ENCODE results near the gene KIF23. TPM values are rescaled to one million over a fixed set of nuclear protein-coding genes. Genes with fewer than 3 reads are reported as not detected.
A peak's percentile ranks its signal among the peaks of the same experiment; 100 is the strongest.

Gene KIF23
- total RNA-seq, 1 donor from 2014 or later, result 8.6 TPM

DNA sequence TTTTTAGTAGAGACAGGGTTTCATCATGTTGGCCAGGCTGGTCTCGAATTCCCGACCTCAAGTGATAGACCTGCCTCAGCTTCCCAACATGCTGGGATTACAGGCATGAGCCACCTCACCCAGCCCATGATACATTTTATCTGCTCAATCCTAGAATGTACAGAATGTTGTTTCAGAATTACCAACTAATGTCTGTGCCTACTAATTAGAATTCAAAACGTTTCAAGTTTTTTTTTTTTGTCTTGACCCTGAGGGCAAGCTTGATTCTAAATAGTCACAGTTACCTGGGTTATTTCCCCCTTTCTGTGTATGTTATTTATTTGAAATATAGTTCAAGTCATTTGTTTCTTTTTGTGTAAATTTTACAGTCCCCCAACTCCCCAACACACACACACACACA is 5.3 kb upstream of the KIF23 start:
- TF ChIP-seq, protein P1, sequence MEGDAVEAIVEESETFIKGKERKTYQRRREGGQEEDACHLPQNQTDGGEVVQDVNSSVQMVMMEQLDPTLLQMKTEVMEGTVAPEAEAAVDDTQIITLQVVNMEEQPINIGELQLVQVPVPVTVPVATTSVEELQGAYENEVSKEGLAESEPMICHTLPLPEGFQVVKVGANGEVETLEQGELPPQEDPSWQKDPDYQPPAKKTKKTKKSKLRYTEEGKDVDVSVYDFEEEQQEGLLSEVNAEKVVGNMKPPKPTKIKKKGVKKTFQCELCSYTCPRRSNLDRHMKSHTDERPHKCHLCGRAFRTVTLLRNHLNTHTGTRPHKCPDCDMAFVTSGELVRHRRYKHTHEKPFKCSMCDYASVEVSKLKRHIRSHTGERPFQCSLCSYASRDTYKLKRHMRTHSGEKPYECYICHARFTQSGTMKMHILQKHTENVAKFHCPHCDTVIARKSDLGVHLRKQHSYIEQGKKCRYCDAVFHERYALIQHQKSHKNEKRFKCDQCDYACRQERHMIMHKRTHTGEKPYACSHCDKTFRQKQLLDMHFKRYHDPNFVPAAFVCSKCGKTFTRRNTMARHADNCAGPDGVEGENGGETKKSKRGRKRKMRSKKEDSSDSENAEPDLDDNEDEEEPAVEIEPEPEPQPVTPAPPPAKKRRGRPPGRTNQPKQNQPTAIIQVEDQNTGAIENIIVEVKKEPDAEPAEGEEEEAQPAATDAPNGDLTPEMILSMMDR (IDR thresholded peaks at IDR 0.05; ENCODE audit: insufficient read depth, low read length, poor library complexity, severe bottlenecking), result no peak
- H3K36me3 ChIP-seq (ENCODE audit: control insufficient read depth, insufficient read depth, low read length), result no peaks in the 10 kb centered on the region
- no peak for DNase-seq (ENCODE audit: low read depth)
- no peak overlapping the region for H3K4me3 ChIP-seq (ENCODE audit: low read depth, low read length)
- no peaks in the 10 kb centered on the region for H3K27me3 ChIP-seq (ENCODE audit: control insufficient read depth, insufficient read depth, low read length)

DNA sequence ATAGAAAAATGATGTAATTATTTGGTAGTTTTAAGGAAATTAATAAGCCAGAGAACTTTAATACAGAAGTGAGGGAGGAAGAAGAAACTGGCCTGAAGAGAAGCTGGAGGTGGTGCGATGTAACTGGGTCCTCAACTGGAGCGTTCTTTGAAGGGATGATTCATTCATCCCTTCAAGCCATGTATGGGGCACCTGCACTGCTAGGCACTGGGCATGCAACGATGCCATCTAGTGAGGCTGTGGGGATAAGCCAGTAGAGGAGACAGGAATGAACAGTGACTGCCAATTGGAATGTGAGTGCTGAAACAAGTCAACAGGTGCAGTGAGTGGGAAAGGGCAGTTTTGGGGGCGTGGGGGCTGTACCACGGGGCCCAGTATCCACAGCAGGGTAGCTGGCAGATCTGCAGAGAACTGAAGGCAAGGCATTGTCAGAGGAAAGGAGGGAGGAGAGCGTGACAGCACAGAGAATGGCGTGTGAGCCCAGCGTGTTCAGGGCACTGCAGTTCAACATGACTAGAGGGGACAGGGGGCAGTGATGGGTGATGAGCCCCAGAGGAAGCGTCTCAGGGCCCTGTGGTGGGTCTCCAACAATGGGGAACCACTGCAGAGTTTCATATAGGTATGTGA is 3.8 kb upstream of the KIF23 start:
- Histone ChIP-seq H3K4me3 (ENCODE audit: low read depth, low read length) (no peak overlapping the region), H3K36me3 (ENCODE audit: control insufficient read depth, insufficient read depth, low read length) (no peaks in the 10 kb centered on the region), H3K27me3 (ENCODE audit: control insufficient read depth, insufficient read depth, low read length) (no peaks in the 10 kb centered on the region)
- TF ChIP-seq, protein P1 (IDR thresholded peaks at IDR 0.05; ENCODE audit: insufficient read depth, low read length, poor library complexity, severe bottlenecking), result peak; percentile 75
- DNase-seq (ENCODE audit: low read depth), result no peak

DNA sequence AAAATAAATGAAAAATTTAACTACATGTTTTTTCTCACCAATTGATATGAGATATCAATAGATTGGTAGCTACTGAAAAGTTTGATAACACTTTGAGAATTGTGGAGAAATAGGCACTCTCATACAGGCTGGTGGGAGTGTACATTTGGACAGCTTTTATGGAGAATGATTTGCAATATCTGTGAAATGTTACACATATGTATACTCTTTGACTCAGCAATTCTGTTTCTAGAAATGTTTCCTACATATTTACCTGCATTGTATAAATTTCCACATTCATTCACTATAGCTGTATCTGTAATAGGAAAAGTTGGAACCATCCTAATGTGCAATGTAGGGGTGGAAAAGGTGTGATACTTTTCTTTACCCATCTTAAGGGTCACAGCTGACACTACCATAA is 1.9 kb upstream of the KIF23 start:
- no peaks in the 10 kb centered on the region for H3K36me3 ChIP-seq (ENCODE audit: control insufficient read depth, insufficient read depth, low read length)
- no peaks in the 10 kb centered on the region for H3K27me3 ChIP-seq (ENCODE audit: control insufficient read depth, insufficient read depth, low read length)
- no peak overlapping the region for H3K4me3 ChIP-seq (ENCODE audit: low read depth, low read length)
- no peak for DNase-seq (ENCODE audit: low read depth)
- TF ChIP-seq, protein P1 (IDR thresholded peaks at IDR 0.05; ENCODE audit: insufficient read depth, low read length, poor library complexity, severe bottlenecking), result no peak

DNA sequence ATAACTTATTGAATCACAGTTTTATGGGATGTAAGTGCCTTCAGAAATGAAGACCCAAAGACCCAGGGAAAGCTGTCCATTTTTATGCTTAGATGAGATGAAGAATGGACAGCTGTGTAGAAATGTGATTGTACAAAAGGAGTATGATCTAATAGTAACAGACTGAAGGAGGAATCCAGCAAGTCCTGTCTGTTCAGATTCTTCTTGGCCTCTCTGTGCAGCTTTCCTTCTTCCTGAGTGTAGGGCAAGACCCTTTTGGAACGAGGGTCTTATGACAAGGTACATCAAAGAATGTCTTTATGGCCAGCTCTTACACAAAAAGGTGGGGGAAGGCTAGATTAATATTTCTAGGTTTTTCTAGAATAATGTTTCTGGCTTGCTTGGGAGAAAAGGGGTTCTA is 1.4 kb upstream of the KIF23 start:
- Histone ChIP-seq H3K27me3 (ENCODE audit: control insufficient read depth, insufficient read depth, low read length) (no peaks in the 10 kb centered on the region), H3K4me3 (ENCODE audit: low read depth, low read length) (no peak overlapping the region), H3K36me3 (ENCODE audit: control insufficient read depth, insufficient read depth, low read length) (no peaks in the 10 kb centered on the region)
- TF ChIP-seq, protein P1 (IDR thresholded peaks at IDR 0.05; ENCODE audit: insufficient read depth, low read length, poor library complexity, severe bottlenecking), result no peak
- DNase-seq (ENCODE audit: low read depth), result no peak

DNA sequence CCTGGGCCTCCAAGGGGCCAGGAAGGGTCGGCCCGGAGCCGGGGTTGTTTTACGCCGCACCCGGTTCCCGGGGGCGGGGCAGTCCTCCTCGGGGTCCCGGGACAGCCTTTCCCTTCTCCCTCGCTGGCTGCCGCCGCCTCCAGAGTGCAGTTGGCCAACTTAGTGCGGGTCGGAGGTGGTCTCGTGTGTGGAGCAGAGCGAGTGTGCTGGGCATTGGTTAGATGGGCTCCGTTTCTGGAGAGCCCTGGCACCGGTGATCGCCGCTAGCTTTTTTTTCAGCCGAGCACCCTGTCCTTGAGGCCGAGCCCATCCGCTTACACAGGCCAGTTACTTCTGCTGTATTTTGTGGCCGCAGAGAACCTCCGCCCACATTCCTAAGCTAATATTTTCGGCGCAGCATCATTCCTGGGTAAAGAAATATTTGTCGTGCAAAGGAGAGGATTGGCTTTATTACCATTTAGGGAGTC is 585 bp downstream of the KIF23 start:
- TF ChIP-seq, protein P1 (IDR thresholded peaks at IDR 0.05; ENCODE audit: insufficient read depth, low read length, poor library complexity, severe bottlenecking), result no peak
- peak; percentile 69 for DNase-seq (ENCODE audit: low read depth)
- H3K27me3 ChIP-seq (ENCODE audit: control insufficient read depth, insufficient read depth, low read length), result no peaks in the 10 kb centered on the region
- peak overlapping the region; percentile 88 for H3K4me3 ChIP-seq (ENCODE audit: low read depth, low read length)
- no peaks in the 10 kb centered on the region for H3K36me3 ChIP-seq (ENCODE audit: control insufficient read depth, insufficient read depth, low read length)

DNA sequence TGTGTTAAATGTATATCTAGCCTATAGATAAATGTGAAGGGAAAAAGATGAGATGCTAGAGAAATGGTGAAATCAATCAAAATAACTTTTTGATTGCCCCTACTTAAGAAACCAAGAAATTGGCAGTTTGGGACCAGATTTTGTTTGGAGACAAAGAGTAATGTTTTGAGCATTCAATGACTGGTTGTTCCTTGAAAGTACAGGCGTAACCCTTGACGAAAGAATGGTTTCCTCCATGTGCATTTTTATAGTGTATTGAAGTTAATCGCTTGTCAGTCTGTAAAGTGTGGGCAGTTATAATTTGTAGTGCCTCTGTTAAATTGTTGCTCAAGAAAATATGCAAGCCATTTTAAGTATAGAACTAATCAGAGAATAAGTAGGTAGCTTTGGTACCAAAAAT is 1.2 kb downstream of the KIF23 start:
- DNase-seq (ENCODE audit: low read depth), result no peak
- H3K4me3 ChIP-seq (ENCODE audit: low read depth, low read length), result peak overlapping the region; percentile 88
- H3K36me3 ChIP-seq (ENCODE audit: control insufficient read depth, insufficient read depth, low read length), result no peaks in the 10 kb centered on the region
- TF ChIP-seq, protein P1 (IDR thresholded peaks at IDR 0.05; ENCODE audit: insufficient read depth, low read length, poor library complexity, severe bottlenecking), result no peak
- H3K27me3 ChIP-seq (ENCODE audit: control insufficient read depth, insufficient read depth, low read length), result no peaks in the 10 kb centered on the region

All from kidney epithelial cell (primary cell).